Small intestine (tissue), 7 donors: Measurements from ENCODE around the gene IL16. TPM values are rescaled to one million over a fixed set of nuclear protein-coding genes. Genes with fewer than 3 reads are reported as not detected.

Source experiments
- DNase-seq, 2 donors: peaks; one replicate each; pipeline versions ENCODE4 v3.0.0 to v3.0.0-alpha.2; 2013
- FAIRE-seq: peaks from 2 replicates; lab custom pipeline; 2012; peaks lifted over from hg19 to GRCh38; lab: Jason Lieb, UNC
- H3K27ac ChIP-seq, 3 donors: one replicate each; pipeline ENCODE4 v1.5.1; 2013; ENCODE audit warnings: low read length in 2 of 3, mild to moderate bottlenecking in 2 of 3, control low read depth in 1 of 3, inconsistent platforms in 1 of 3, low read depth in 1 of 3, moderate library complexity in 1 of 3
- H3K27me3 ChIP-seq, 3 donors: one replicate each; pipeline ENCODE4 v1.6.1; 2013; ENCODE audit warnings: low read length in 3 of 3, inconsistent platforms in 1 of 3; ENCODE audit not compliant: control insufficient read depth in 3 of 3, insufficient read depth in 3 of 3
- H3K36me3 ChIP-seq, 3 donors: one replicate each; pipeline ENCODE4 v1.6.1; 2013; ENCODE audit warnings: low read length in 3 of 3, inconsistent platforms in 1 of 3, low read depth in 1 of 3, mild to moderate bottlenecking in 1 of 3, moderate library complexity in 1 of 3; ENCODE audit not compliant: control insufficient read depth in 3 of 3, insufficient read depth in 2 of 3
- H3K4me1 ChIP-seq, 3 donors: one replicate each; pipeline ENCODE4 v1.6.1; 2013; ENCODE audit warnings: low read length in 2 of 3, inconsistent platforms in 1 of 3, low read depth in 1 of 3, mild to moderate bottlenecking in 1 of 3, moderate library complexity in 1 of 3; ENCODE audit not compliant: control insufficient read depth in 3 of 3, insufficient read depth in 2 of 3
- H3K4me3 ChIP-seq, 3 donors: one replicate each; pipeline ENCODE4 v1.5.1; 2013; ENCODE audit warnings: low read length in 3 of 3, control low read depth in 1 of 3, inconsistent platforms in 1 of 3, low read depth in 1 of 3, mild to moderate bottlenecking in 1 of 3, moderate library complexity in 1 of 3
- H3K9me3 ChIP-seq, 2 donors: one replicate each; pipeline ENCODE4 v1.6.1; 2013; ENCODE audit warnings: low read depth in 1 of 2, low read length in 1 of 2; ENCODE audit not compliant: control insufficient read depth in 2 of 2, insufficient read depth in 1 of 2
- WGBS, 3 donors: extraction: QIAGEN DNeasy Blood & Tissue Kit; methylation state at CpG; one replicate each; pipeline ENCODE4 v1.1.7; 2013; 5-methylcytosine and 5-hydroxymethylcytosine counted together
- polyA plus RNA-seq, 4 donors: library from polyadenylated mRNA; stranded (reverse) in 3 of 4; unstranded in 1 of 4; fragments of 200-250 nt in 3 of 4; fragments of 120-200 nt in 1 of 4; gene quantifications; one replicate each; pipeline versions ENCODE4 v1.2.1 to v1.2.3, GENCODE V29; 2013
- donor health status: healthy with polysubstance abuse.
- donor health status: control.
- donor health status: control.
- donor health status: Bipolar disorder and iron deficiency.
- donor health status: healthy.

IL16 gene
- polyA plus RNA-seq, 4 donors = 1.8 to 9.7 (median 7.9) TPM

DNA sequence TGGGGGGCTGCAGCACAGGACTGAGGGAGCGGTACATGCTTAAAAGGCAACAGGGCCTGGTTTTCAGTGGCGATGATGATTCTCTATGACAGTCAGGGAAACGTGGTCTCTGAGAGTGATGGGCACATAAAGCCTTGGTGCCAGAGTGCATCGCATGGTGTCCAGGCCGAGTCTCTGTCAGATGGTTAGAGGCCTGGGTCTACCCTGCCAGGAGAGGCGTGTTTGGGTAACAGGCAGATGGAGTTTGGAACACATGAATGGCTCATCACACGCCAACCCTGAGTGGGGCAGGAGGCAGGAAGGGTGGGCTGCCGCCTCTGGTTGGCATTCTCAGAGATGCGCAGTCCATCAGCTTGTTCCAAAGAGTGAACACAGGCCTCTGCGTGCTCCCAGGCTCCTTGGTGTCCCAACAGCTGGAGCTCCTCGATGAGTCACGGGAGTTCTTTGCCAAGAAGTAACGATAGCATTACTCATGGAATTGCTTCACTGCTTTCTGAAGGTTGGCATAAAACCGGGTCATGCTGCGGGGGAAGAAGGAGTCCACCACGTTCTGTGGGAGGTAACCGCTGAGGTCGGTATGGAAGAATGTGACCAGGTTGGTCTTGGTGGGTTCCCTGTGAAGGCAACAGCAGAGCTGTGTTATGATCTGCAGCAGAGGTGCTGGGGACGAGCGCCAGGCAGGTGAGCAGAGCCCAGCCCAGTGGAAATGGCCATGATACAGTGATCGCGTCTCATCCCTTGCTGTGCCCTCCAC is 116.3 kb downstream of the IL16 start:
- H3K9me3 ChIP-seq = no peaks in the 10 kb centered on the region
- WGBS, 3 donors = 71 to 76% (median 73%) methylated on average over 22 of the region's 22 CpGs
- no peaks in the 10 kb centered on the region for H3K27me3 ChIP-seq
- peak in 1 of 2 donors; percentile 49 for DNase-seq
- H3K4me3 ChIP-seq = no peak overlapping the region
- H3K27ac ChIP-seq = peak overlapping the region in 1 of 3 donors; percentile 61
- H3K36me3 ChIP-seq = peaks cover 8 to 65% (median 16%) of the 10 kb centered on the region in 3 donors
- no peaks in the 10 kb centered on the region for H3K4me1 ChIP-seq
- FAIRE-seq = no peak

DNA sequence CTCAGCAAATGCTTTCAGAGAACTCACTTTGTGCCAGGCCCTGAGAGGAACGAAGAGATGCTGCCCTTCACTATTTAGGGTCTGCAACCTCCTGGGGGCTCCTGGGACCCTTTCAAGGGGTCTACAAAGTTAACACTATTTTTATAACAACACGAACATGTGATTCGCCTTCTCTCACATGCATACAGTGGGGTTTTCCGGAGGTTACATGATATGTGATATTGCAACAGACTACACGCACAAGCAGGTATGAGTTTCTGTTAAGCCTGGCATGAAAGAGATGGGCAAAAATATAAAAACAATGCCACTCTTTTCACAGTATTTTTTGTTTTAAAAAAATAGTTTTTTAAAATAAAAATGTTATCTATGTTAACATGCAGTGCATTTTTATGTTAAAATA is 117.0 kb downstream of the IL16 start:
- Histone ChIP-seq H3K9me3 (no peaks in the 10 kb centered on the region), H3K27ac (no peak overlapping the region), H3K36me3 (peaks cover 6 to 65% (median 21%) of the 10 kb centered on the region in 3 donors), H3K27me3 (no peaks in the 10 kb centered on the region), H3K4me1 (no peaks in the 10 kb centered on the region), H3K4me3 (no peak overlapping the region)
- WGBS, 3 donors = 92 to 95% (median 94%) methylated on average over 5 of the region's 5 CpGs
- FAIRE-seq = no peak
- no peak for DNase-seq

DNA sequence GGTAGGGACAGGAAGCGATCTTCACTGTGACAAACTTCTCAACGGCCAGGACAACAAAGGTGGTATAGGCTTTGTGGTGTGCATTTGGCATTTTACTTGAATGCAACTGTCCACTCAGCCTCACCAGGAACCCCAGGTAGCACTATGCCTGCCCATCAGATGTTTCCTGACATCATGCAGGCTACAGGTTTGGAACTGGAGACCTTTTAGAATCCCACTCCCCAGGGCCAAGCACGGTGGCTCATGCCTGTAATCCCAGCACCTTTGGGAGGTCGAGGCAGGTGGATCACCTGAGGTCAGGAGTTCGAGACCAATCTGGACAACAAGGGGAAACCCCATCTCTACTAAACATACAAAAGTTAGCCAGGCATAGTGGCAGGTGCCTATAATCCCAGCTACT is 117.7 kb downstream of the IL16 start:
- Histone ChIP-seq H3K36me3 (peaks cover 4 to 68% (median 22%) of the 10 kb centered on the region in 3 donors), H3K4me1 (no peaks in the 10 kb centered on the region), H3K4me3 (no peak overlapping the region), H3K27me3 (no peaks in the 10 kb centered on the region), H3K27ac (no peak overlapping the region), H3K9me3 (no peaks in the 10 kb centered on the region)
- DNase-seq (no peak), FAIRE-seq (no peak)
- WGBS, 3 donors = 87 to 90% (median 90%) methylated on average over 5 of the region's 5 CpGs

DNA sequence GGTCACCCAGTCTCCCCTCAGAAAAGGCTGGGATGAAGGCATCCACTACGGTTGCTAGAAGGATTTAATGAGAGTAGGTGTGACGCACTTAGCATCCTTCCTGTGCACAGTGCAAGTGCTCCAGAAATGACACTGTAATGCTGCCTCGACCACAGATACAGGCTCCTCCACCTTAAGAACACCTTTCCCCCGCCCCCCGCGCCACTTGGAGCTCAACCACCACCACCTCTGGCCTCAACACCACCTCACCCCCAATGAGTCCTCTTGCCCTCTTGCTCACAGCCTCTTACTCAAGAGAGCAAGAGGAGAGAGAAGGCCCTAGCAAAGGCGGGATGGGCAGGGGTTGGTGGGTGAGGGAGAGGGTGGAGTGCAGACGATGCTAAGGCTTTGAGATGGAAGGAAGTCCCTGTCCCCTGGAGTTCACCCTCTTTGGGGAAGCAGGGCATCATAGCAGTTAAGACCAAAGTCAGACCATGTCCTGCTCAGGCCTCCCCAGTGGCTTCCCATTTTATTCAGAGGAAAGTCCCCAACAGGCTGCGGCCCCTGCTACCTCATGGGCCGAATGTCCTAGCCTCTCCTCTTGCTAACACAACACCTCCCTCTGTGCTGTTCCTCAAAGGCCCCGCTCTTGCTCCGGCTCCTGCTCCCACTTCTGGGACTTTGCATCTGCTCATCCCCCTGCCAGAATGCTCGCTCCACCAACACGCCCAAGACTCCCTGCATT is 118.9 kb downstream of the IL16 start:
- FAIRE-seq = no peak

DNA sequence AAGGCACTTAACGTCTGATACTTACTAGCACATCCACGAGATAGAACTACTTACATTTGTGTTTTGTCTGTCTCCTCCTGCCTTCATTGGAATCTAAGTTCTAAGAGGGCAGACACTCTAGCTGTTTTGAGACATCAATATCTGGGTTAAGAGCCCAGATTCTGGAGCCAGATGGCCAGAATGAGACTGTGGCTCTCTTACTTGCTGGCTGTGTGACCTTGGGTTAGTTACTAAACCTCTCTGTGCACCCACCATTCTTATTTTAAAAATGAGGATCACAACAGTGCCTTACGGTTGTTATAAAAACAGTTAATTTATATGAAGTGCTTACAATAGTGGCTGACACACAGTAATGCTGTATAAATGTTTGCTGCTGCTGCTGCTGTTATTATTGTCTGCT is 119.6 kb downstream of the IL16 start:
- Histone ChIP-seq H3K4me3 (no peak overlapping the region), H3K27ac (no peak overlapping the region), H3K9me3 (no peaks in the 10 kb centered on the region), H3K4me1 (no peaks in the 10 kb centered on the region), H3K27me3 (no peaks in the 10 kb centered on the region), H3K36me3 (peaks cover 4 to 73% (median 23%) of the 10 kb centered on the region in 3 donors)
- DNase-seq (no peak), FAIRE-seq (no peak)
- WGBS, 3 donors = 76 to 88% (median 80%) methylated on average over 3 of the region's 3 CpGs

More for the DNA sequence above, 118.9 kb downstream of the IL16 start:
- WGBS, 3 donors = 82 to 87% (median 83%) methylated on average over 14 of the region's 14 CpGs
- Histone ChIP-seq H3K27ac (peak overlapping the region in 1 of 3 donors; percentile 32), H3K9me3 (no peaks in the 10 kb centered on the region), H3K4me3 (no peak overlapping the region), H3K36me3 (peaks cover 4 to 74% (median 24%) of the 10 kb centered on the region in 3 donors), H3K4me1 (no peaks in the 10 kb centered on the region), H3K27me3 (no peaks in the 10 kb centered on the region)
- no peak for DNase-seq

DNA sequence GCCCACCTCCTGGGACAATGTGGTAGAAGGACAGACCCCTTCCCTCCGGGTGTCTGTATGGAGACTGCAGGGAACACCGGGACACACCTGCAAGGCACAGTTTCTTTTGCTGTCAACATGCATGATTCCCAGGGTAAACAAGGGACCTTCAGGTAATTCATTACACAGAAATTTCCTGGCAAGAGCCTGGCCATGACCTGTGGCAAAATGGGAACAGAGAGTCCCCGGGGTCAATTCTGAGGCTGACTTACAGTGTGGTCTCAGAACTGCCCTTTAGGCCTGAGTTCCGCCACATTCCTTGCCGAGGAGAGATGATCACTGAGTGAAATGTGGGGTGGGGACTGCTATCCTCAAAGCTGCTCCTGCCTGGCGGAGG is 121.0 kb downstream of the IL16 start:
- Histone ChIP-seq H3K27ac (no peak overlapping the region), H3K27me3 (no peaks in the 10 kb centered on the region), H3K4me3 (no peak overlapping the region), H3K9me3 (no peaks in the 10 kb centered on the region), H3K36me3 (peaks cover 4 to 68% (median 18%) of the 10 kb centered on the region in 3 donors), H3K4me1 (peaks cover 0 to 4% (median 0%) of the 10 kb centered on the region in 3 donors)
- FAIRE-seq (no peak), DNase-seq (no peak)
- 87 to 94% (median 90%) methylated on average over 6 of the region's 6 CpGs for WGBS, 3 donors

DNA sequence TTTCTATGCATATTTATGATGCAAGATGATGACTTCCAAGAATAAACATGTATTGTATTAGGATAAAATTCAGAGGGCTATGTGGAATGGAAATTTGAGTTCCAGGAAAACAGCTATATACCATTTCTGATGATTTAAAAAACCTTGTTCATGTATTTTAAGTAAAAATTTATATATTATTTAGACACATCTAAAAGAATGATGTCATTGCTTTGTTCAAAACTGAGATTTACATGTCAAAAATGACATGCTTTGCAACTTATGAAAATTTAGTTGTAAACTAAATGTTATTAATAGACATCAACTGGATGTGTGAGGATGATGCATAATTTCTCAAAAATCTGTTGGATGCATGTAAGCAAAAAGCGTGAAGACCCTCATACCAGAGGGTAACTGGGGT is 125.0 kb downstream of the IL16 start:
- Histone ChIP-seq H3K27ac (no peak overlapping the region), H3K4me3 (no peak overlapping the region), H3K9me3 (no peaks in the 10 kb centered on the region), H3K36me3 (peaks cover 4 to 38% (median 11%) of the 10 kb centered on the region in 3 donors), H3K4me1 (peaks cover 0 to 4% (median 0%) of the 10 kb centered on the region in 3 donors), H3K27me3 (no peaks in the 10 kb centered on the region)
- DNase-seq (no peak), FAIRE-seq (no peak)
- WGBS, 3 donors = 88 to 100% (median 94%) methylated on average over 1 of the region's 1 CpG

DNA sequence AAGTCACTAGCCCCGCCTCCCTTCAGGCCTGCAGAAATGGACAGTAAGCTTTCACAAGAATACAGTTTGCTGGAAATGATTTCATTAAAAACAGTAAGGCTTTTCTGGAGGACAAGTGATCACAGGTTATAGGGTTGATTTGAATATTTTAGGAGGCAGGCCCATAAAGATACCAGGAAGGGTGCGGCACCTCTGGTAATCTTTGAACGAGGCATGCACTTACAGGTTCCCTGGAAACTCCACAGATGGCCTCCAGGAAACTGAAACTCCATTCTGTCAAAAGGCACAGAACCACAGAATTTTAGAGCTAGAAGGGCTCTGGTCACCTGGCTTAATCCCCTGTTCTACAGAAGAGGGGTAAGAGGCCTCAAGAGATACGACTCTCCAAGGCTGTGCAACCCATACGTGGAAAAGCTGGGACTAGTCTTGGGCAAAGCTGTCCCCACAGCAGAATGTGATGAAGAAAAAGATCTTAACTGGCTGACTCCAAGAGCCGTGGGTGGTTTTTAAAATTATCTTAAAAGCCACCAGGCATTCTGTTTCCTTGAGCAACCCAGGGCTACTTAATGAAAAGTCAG is 126.1 kb downstream of the IL16 start:
- 28 to 53% (median 39%) methylated on average over 6 of the region's 6 CpGs for WGBS, 3 donors

More for the DNA sequence above, 126.1 kb downstream of the IL16 start:
- peaks cover 1 to 28% (median 8%) of the 10 kb centered on the region in 3 donors for H3K36me3 ChIP-seq
- FAIRE-seq (no peak), DNase-seq (peak; percentile 78 to 80)
- peaks cover 0 to 6% (median 0%) of the 10 kb centered on the region in 3 donors for H3K4me1 ChIP-seq
- H3K27me3 ChIP-seq = no peaks in the 10 kb centered on the region
- no peaks in the 10 kb centered on the region for H3K9me3 ChIP-seq
- peak overlapping the region in 2 of 3 donors; percentile 38 to 71 for H3K4me3 ChIP-seq
- H3K27ac ChIP-seq = peak overlapping the region; percentile 63 to 87 (median 76)
